ENCODE measurements around the gene SULT1A2. TPM values are rescaled to one million over a fixed set of nuclear protein-coding genes. Genes with fewer than 3 reads are reported as not detected.

SULT1A2 gene
- total and polyA plus RNA-seq, 2 of the 8 experiments (the other 6 are each of a cell fraction or from before 2014, with no cell fraction given), result 0.29 to 0.35 TPM

GRCh38 chr16:28617874-28618273 is 21.0 kb upstream of the SULT1A2 start:
- Histone ChIP-seq H3K23ac (ENCODE audit: insufficient read length) (no peak overlapping the region), H2BK12ac (ENCODE audit: low read depth, low read length) (no peak overlapping the region), H3K56ac (replicated peaks; ENCODE audit: insufficient read length, low read depth, low read length) (no peak overlapping the region), H3K4ac (replicated peaks; ENCODE audit: insufficient read length, low read depth, low read length) (no peak overlapping the region), H3K18ac (ENCODE audit: extremely low read depth, low read length) (no peak overlapping the region; the same call in 1 of the 2 replicates), H3K79me2 (ENCODE audit: control insufficient read depth in 1 of 2, insufficient read depth in 2 of 2, low read length in 2 of 2) (no peaks in the 10 kb centered on the region), H4K91ac (replicated peaks; ENCODE audit: insufficient read length, low read length) (no peak overlapping the region), H3K4me2 (ENCODE audit: insufficient read depth in 1 of 2, low read depth in 2 of 2, low read length in 2 of 2) (peak overlapping the region in 1 of 2 experiments; percentile 49; a peak in 2 of 4 replicates), H4K20me1 (replicated peaks in 1 of 2; ENCODE audit: control insufficient read depth in 1 of 2, insufficient read depth in 2 of 2, low read length in 2 of 2) (no peaks in the 10 kb centered on the region), H3K79me1 (ENCODE audit: low read depth, low read length) (no peaks in the 10 kb centered on the region), H2BK15ac (ENCODE audit: low read length) (no peak overlapping the region), H3K27ac (ENCODE audit: low read depth, low read length) (no peak overlapping the region), H3K4me1 (replicated peaks in 1 of 4; ENCODE audit: control insufficient read depth in 3 of 4, insufficient read depth in 4 of 4, low read length in 3 of 4) (peaks cover 2 to 5% (median 3%) of the 10 kb centered on the region in 4 experiments; a peak in 4 of 7 replicates), H3K4me3 (ENCODE audit: extremely low read depth in 1 of 4, insufficient read depth in 2 of 4, low read depth in 3 of 4, low read length in 4 of 4) (no peak overlapping the region), H2AFZ (ENCODE audit: low read length) (no peak overlapping the region), H4K8ac (ENCODE audit: extremely low read depth, insufficient read depth, low read length) (0 out of 2 replicates have a peak overlapping the region, but pooled peaks have one; percentile 3), H2BK5ac (ENCODE audit: low read depth, low read length) (no peak overlapping the region), H2AK5ac (ENCODE audit: low read depth, low read length) (no peak overlapping the region), H3K23me2 (ENCODE audit: low read depth, low read length) (no peaks in the 10 kb centered on the region), H2BK120ac (replicated peaks; ENCODE audit: low read depth, low read length) (no peak overlapping the region), H3K27me3 (replicated peaks in 1 of 4; ENCODE audit: control insufficient read depth in 3 of 4, extremely low read depth in 1 of 4, insufficient read depth in 3 of 4, low read length in 3 of 4) (no peaks in the 10 kb centered on the region), H3K14ac (ENCODE audit: insufficient read length) (no peak overlapping the region), H2BK20ac (ENCODE audit: low read length) (no peak overlapping the region), H3K9me3 (ENCODE audit: insufficient read depth in 2 of 2, low read depth in 1 of 2, low read length in 1 of 2) (no peaks in the 10 kb centered on the region), H3K36me3 (ENCODE audit: control insufficient read depth in 2 of 4, insufficient read depth in 4 of 4, low read length in 3 of 4) (no peaks in the 10 kb centered on the region), H4K5ac (ENCODE audit: insufficient read length, low read depth, low read length) (no peak overlapping the region), H3K9ac (replicated peaks in 1 of 4; ENCODE audit: extremely low read depth in 1 of 4, low read depth in 3 of 4, low read length in 3 of 4) (no peak overlapping the region)
- ChIA-PET CTCF (ENCODE audit: partially characterized antibody) (interaction anchor here (1.0 kb wide), 1 partner anchor 10 kb away, joined by 3 read pairs; no protein-coding TSS in a partner anchor), POLR2A (ENCODE audit: partially characterized antibody) (no interaction called here)
- TF ChIP-seq RXRA (IDR thresholded peaks at IDR 0.05; ENCODE audit: insufficient read depth, low read depth, low read length), result no peak
- TF ChIP-seq SIN3A (conservative IDR thresholded peaks at IDR 0.05 in 1 of 2, IDR thresholded peaks at IDR 0.05 in 1 of 2; ENCODE audit: low read depth in 1 of 2, low read length in 2 of 2), result no peak
- no peak for TF ChIP-seq KDM5A (IDR thresholded peaks at IDR 0.05; ENCODE audit: low read length)
- no peak for TF ChIP-seq TBP (IDR thresholded peaks at IDR 0.05; ENCODE audit: low read depth, low read length)
- 0 out of 2 replicates have a peak, but pooled peaks have one; percentile 16 for TF ChIP-seq SP1 (IDR thresholded peaks at IDR 0.05; ENCODE audit: low read depth, low read length)
- no peak for TF ChIP-seq POLR2A (IDR thresholded peaks at IDR 0.05; ENCODE audit: control extremely low read depth in 1 of 2, low read depth in 2 of 2, low read length in 2 of 2)
- WGBS, 2 experiments (ENCODE audit: extremely low coverage in 1 of 2, insufficient coverage in 1 of 2, insufficient read length in 1 of 2, insufficient replicate concordance in 2 of 2, low coverage in 1 of 2, low lambda C conversion rate in 2 of 2, missing lambda C conversion rate in 1 of 2), result 38% methylated on average over 3 of the region's 4 CpGs; no CpG with 5 or more reads in 1 of the 2 experiments
- DNase-seq (ENCODE audit: low read depth in 1 of 2, low spot score in 2 of 2), result no peak
- no peak for FAIRE-seq

Measured in H1 (cell line).